K562 (cell line): ENCODE data around the gene GOSR1. TPM values are rescaled to one million over a fixed set of nuclear protein-coding genes. Genes with fewer than 3 reads are reported as not detected.
A peak's percentile ranks its signal among the peaks of the same experiment; 100 is the strongest.

Experiments
- ATAC-seq: fragments of 200-7000 bp; cut with Tn5 transposase; 3 replicates; pipeline ENCODE4 v1.9.1; 2020; ENCODE audit warnings: moderate library complexity
- Bru-seq: library from RNA; stranded (reverse); fragments of 400-500 nt; gene quantifications from one replicate; lab custom pipeline; 2021; lab: Mats Ljungman, UMichigan
- BruChase-seq, 2 experiments: library from RNA; stranded (reverse); fragments of 400-500 nt; gene quantifications; one replicate each; lab custom pipeline; 2021; lab: Mats Ljungman, UMichigan
- BruUV-seq: library from RNA; stranded (reverse); fragments of 400-500 nt; replicated peaks from 2 replicates; lab custom pipeline; 2021; lab: Mats Ljungman, UMichigan
- CTCF ChIA-PET: fragments of 300-600 bp; formaldehyde crosslinking; extraction: SDS; loops from one replicate; lab custom pipeline; 2021; ENCODE audit warnings: low intra/inter-chr PET ratio; lab: Yijun Ruan, JAX
- POLR2A ChIA-PET: fragments of 300-600, 350-650 bp; sonication (Branson Sonifier 250); formaldehyde crosslinking; extraction: SDS; loops from one replicate; lab custom pipeline; 2021; ENCODE audit warnings: antibody characterized with exemption, inconsistent platforms; lab: Yijun Ruan, JAX
- DNase-seq, 4 experiments: peaks; one replicate each; pipeline versions ENCODE4 v3.0.0 to v3.0.0-alpha.2; 2011 to 2018; ENCODE audit warnings: low spot score in 3 of 4, mixed read lengths in 3 of 4; ENCODE audit errors: extremely low read depth in 1 of 4
- FAIRE-seq: peaks from 2 replicates; lab custom pipeline; 2011; peaks lifted over from hg19 to GRCh38; lab: Jason Lieb, UNC
- H2AFZ ChIP-seq: 2 replicates; pipeline ENCODE4 v1.6.0; 2011; ENCODE audit warnings: low read depth, low read length, control low read depth, inconsistent platforms
- H3K27ac ChIP-seq: fragments of 200-600 bp; 3 replicates; pipeline ENCODE4 v1.8.0; 2011; ENCODE audit warnings: low read depth, mild to moderate bottlenecking, control low read depth, inconsistent platforms, low read length, moderate library complexity, mixed read lengths; ENCODE audit errors: extremely low read depth
- H3K27me3 ChIP-seq, 2 experiments: fragments of 300-600 bp in 1 of 2; 2 replicates in 1 of 2; 3 replicates in 1 of 2; pipeline versions ENCODE4 v1.6.0 to v1.8.0; 2011; ENCODE audit warnings: inconsistent platforms in 2 of 2, low read length in 2 of 2, mild to moderate bottlenecking in 1 of 2, mixed read lengths in 1 of 2, moderate library complexity in 1 of 2; ENCODE audit not compliant: control insufficient read depth in 2 of 2, insufficient read depth in 2 of 2
- H3K36me3 ChIP-seq: fragments of 300-600 bp; 3 replicates; pipeline ENCODE4 v1.8.0; 2011; ENCODE audit warnings: mild to moderate bottlenecking, low read length, inconsistent platforms; ENCODE audit not compliant: control insufficient read depth, insufficient read depth
- H3K4me1 ChIP-seq, 2 experiments: fragments of 200-600 bp in 1 of 2; replicated peaks in 1 of 2; 2 replicates in 1 of 2; 3 replicates in 1 of 2; pipeline versions ENCODE4 v1.5.1 to v1.8.0; 2011; ENCODE audit warnings: inconsistent platforms in 2 of 2, low read length in 2 of 2, mild to moderate bottlenecking in 1 of 2, mixed read lengths in 1 of 2, moderate library complexity in 1 of 2; ENCODE audit not compliant: control insufficient read depth in 2 of 2, insufficient read depth in 2 of 2
- H3K4me2 ChIP-seq: 2 replicates; pipeline ENCODE4 v1.6.1; 2011; ENCODE audit warnings: low read length, control low read depth, inconsistent platforms, mixed read lengths; ENCODE audit not compliant: insufficient read depth
- H3K4me3 ChIP-seq: fragments of 200-600 bp; sonication (generic), shearing (Covaris generic); 2 replicates; pipeline ENCODE4 v1.5.1; 2016; ENCODE audit warnings: control low read depth, inconsistent platforms
- H3K79me2 ChIP-seq: fragments of 200-600 bp; 3 replicates; pipeline ENCODE4 v1.8.0; 2011; ENCODE audit warnings: low read length, inconsistent platforms; ENCODE audit not compliant: control insufficient read depth, insufficient read depth
- H3K9ac ChIP-seq, 2 experiments: 2 replicates each; pipeline versions ENCODE4 v1.6.0 to v1.6.1; 2011; ENCODE audit warnings: low read depth in 2 of 2, low read length in 2 of 2, control low read depth in 1 of 2, inconsistent platforms in 1 of 2, mild to moderate bottlenecking in 1 of 2, mixed read lengths in 1 of 2; ENCODE audit not compliant: insufficient read depth in 1 of 2
- H3K9me1 ChIP-seq: one replicate; pipeline ENCODE4 v1.6.0; 2011; ENCODE audit warnings: inconsistent platforms, mild to moderate bottlenecking, low read length, moderate library complexity; ENCODE audit not compliant: control insufficient read depth, insufficient read depth
- H3K9me3 ChIP-seq: replicated peaks from 2 replicates; pipeline ENCODE4 v1.5.1; 2011; ENCODE audit warnings: low read depth, low read length, inconsistent platforms; ENCODE audit not compliant: control insufficient read depth, insufficient read depth
- H4K20me1 ChIP-seq: replicated peaks from 2 replicates; pipeline ENCODE4 v1.6.1; 2011; ENCODE audit warnings: low read length, inconsistent platforms, mixed read lengths; ENCODE audit not compliant: control insufficient read depth, insufficient read depth
- ETV1 ChIP-seq: fragments of 450-650 bp; conservative IDR thresholded peaks from 2 replicates; pipeline ENCODE4 v1.6.1; 2016; ENCODE audit warnings: missing genetic modification characterization, control low read depth, low read depth, missing compliant biosample characterization
- GTF2F1 ChIP-seq: IDR thresholded peaks from 2 replicates; pipeline ENCODE4 v1.6.1; 2011; ENCODE audit warnings: low read depth, low read length, improper control_type of control experiment
- KLF13 ChIP-seq: fragments of 450-650 bp; IDR thresholded peaks from 2 replicates; pipeline ENCODE4 v1.6.1; 2016; ENCODE audit warnings: missing genetic modification characterization, low read depth, mild to moderate bottlenecking, missing compliant biosample characterization, moderate library complexity, borderline replicate concordance
- MAFK ChIP-seq: IDR thresholded peaks from 2 replicates; pipeline ENCODE4 v1.6.1; 2011; ENCODE audit warnings: low read length, improper control_type of control experiment
- NCOA4 ChIP-seq: fragments of 450-650 bp; IDR thresholded peaks from 2 replicates; pipeline ENCODE4 v1.6.1; 2018; ENCODE audit warnings: mild to moderate bottlenecking; ENCODE audit not compliant: partially characterized antibody
- NR3C1 ChIP-seq: sonication (generic); formaldehyde crosslinking; IDR thresholded peaks from 2 replicates; pipeline ENCODE4 v1.8.1; 2022; ENCODE audit warnings: missing genetic modification reagents
- PURB ChIP-seq: sonication (generic); formaldehyde crosslinking; IDR thresholded peaks from 2 replicates; pipeline ENCODE4 v1.9.0; 2021; ENCODE audit warnings: low read depth, mild to moderate bottlenecking, missing genetic modification reagents
- SIRT6 ChIP-seq: IDR thresholded peaks from one replicate; pipeline ENCODE4 v1.6.1; 2012; ENCODE audit warnings: low read depth, mild to moderate bottlenecking, control low read depth, inconsistent platforms, low read length, moderate library complexity
- SMAD1 ChIP-seq: fragments of 150-350 bp; IDR thresholded peaks from 2 replicates; pipeline ENCODE4 v1.6.1; 2014; ENCODE audit warnings: low read length, low read depth; ENCODE audit not compliant: partially characterized antibody
- TAL1 ChIP-seq: fragments of 450-650 bp; IDR thresholded peaks from 2 replicates; pipeline ENCODE4 v1.6.1; 2016; ENCODE audit warnings: mild to moderate bottlenecking
- YBX1 ChIP-seq: fragments of 450-650 bp; IDR thresholded peaks from 2 replicates; pipeline ENCODE4 v1.7.1; 2016; ENCODE audit warnings: mild to moderate bottlenecking
- ZNF175 ChIP-seq: fragments of 200-800 bp; sonication (Bioruptor generic); IDR thresholded peaks from 2 replicates; pipeline ENCODE4 v1.6.1; 2016; ENCODE audit warnings: low read depth, mild to moderate bottlenecking, missing genetic modification characterization, missing compliant biosample characterization
- WGBS: fragments of 100-300 bp; shearing (Covaris generic); methylation state at CpG from one replicate; pipeline ENCODE4 v1.1.6; 2016; ENCODE audit warnings: low coverage, mixed read lengths; ENCODE audit not compliant: insufficient coverage; ENCODE audit errors: missing lambda C conversion rate; 5-methylcytosine and 5-hydroxymethylcytosine counted together
- in situ Hi-C: fragments of 300-500 bp; cut with MboI; formaldehyde crosslinking; loops from 4 replicates; pipeline ENCODE4 v1.15.0; 2018; ENCODE audit warnings: inconsistent platforms, mixed read lengths
- intact Hi-C: fragments of 100-400 bp; cut with micrococcal nuclease; formaldehyde crosslinking; loops from 2 replicates; pipeline ENCODE4 v1.14.2; 2022
- long read RNA-seq, 3 experiments: library from polyadenylated mRNA in 2 of 3; library from RNA in 1 of 3; unstranded in 2 of 3; stranded (forward) in 1 of 3; transcript quantifications; one replicate each; pipeline ENCODE4 v2.0.0, GENCODE V29; 2019 to 2022
- polyA minus RNA-seq, 3 experiments: library from RNA; depleted of rRNA, polyadenylated mRNA; stranded (reverse); fragments of >200 nt; gene quantifications; 2 replicates each; pipeline ENCODE4 v1.2.3, GENCODE V29; 2011
- polyA plus RNA-seq, 8 experiments: library from polyadenylated mRNA; depleted of rRNA in 4 of 8; stranded (reverse) in 5 of 8; unstranded in 3 of 8; fragments of >200 nt; fragmentation: Nextera tagmentation in 2 of 8; fragmentation: Illumina TruSeq in 1 of 8; extraction: Ambion mirVana in 2 of 8; extraction: Trizol in 1 of 8; gene quantifications; 2 replicates each; pipeline versions ENCODE4 v1.2.1 to v1.2.3, GENCODE V29; 2011 to 2014; ENCODE audit warnings: inconsistent platforms in 1 of 8, missing spikeins in 1 of 8
- total RNA-seq, 7 experiments: library from RNA; depleted of rRNA in 6 of 7; stranded (reverse); fragments of >200 nt in 6 of 7; fragmentation: Illumina TruSeq in 2 of 7; extraction: Trizol in 2 of 7; gene quantifications; 2 replicates each; pipeline versions ENCODE4 v1.2.1 to v1.2.3, GENCODE V29; 2011 to 2021; ENCODE audit warnings: low replicate concordance in 1 of 7
- TF ChIP-seq, protein P1 (sequence below): sonication (generic); formaldehyde crosslinking; IDR thresholded peaks from 2 replicates; pipeline ENCODE4 v1.8.0; 2022; ENCODE audit warnings: mild to moderate bottlenecking, low read depth, missing genetic modification reagents

GOSR1 gene
- 54.3 and 118 TPM in 2 replicates for total RNA-seq (2011; cell fraction: chromatin; rRNA removed; ENCODE audit: low replicate concordance)
- 28.7 and 30.8 TPM in 2 replicates for total RNA-seq (2011; cell fraction: nucleolus; rRNA removed)
- total RNA-seq (2011; cell fraction: nucleoplasm; rRNA removed), result 58.6 and 90.8 TPM in 2 replicates
- total RNA-seq (2014; rRNA removed) (17.6 and 20.7 TPM in 2 replicates), total RNA-seq (2014; rRNA removed; fragmentation: Illumina TruSeq; extraction: Trizol) (33.3 and 36.5 TPM in 2 replicates), total RNA-seq (2015; rRNA removed; fragmentation: Illumina TruSeq; extraction: Trizol) (31.6 and 31.9 TPM in 2 replicates), total RNA-seq (2021) (33.3 and 35.7 TPM in 2 replicates), polyA plus RNA-seq (2011; rRNA removed) (14.0 and 26.5 TPM in 2 replicates), polyA plus RNA-seq (2014; fragmentation: Illumina TruSeq; extraction: Trizol) (38.2 and 38.5 TPM in 2 replicates), polyA plus RNA-seq (2014; fragmentation: Nextera tagmentation; extraction: Ambion mirVana) (10 to 100 TPM; 56.7 to 95.5 TPM), polyA plus RNA-seq (2014; rRNA removed) (19.9 TPM in 2 replicates), polyA minus RNA-seq (2011; rRNA and poly(A)+ RNA removed) (48.8 and 72.3 TPM in 2 replicates), Bru-seq, nascent RNA (percentile 84 among the genes with signal in this experiment), BruChase-seq, experiment 1, labeled RNA remaining after a 2-hour chase (percentile 91 among the genes with signal in this experiment), BruChase-seq, experiment 2, labeled RNA remaining after a 6-hour chase (percentile 88 among the genes with signal in this experiment)
- 7.7 and 9.3 TPM in 2 replicates for polyA plus RNA-seq (2011; cell fraction: cytosol; rRNA removed)
- 14.5 and 16.8 TPM in 2 replicates for polyA plus RNA-seq (2011; cell fraction: nucleus; rRNA removed)
- polyA plus RNA-seq (2012), result 23.5 and 36.6 TPM in 2 replicates
- 6.5 and 15.8 TPM in 2 replicates for polyA minus RNA-seq (2011; cell fraction: cytosol; rRNA and poly(A)+ RNA removed)
- 24.0 and 31.7 TPM in 2 replicates for polyA minus RNA-seq (2011; cell fraction: nucleus; rRNA and poly(A)+ RNA removed)
- long read RNA-seq, experiment 1, full-length matches to known transcripts, result 37 of 189 reads
- long read RNA-seq, experiment 1, partial matches to known transcripts, result 134 of 189 reads
- long read RNA-seq, experiment 1, other reads (novel, unspliced or antisense), result 18 of 189 reads
- long read RNA-seq, experiment 2, full-length matches to known transcripts, result 13 of 50 reads
- long read RNA-seq, experiment 2, partial matches to known transcripts, result 2 of 50 reads
- long read RNA-seq, experiment 2, other reads (novel, unspliced or antisense), result 35 of 50 reads
- long read RNA-seq, experiment 3, full-length matches to known transcripts, result 15 of 26 reads
- long read RNA-seq, experiment 3, partial matches to known transcripts, result 2 of 26 reads
- long read RNA-seq, experiment 3, other reads (novel, unspliced or antisense), result 9 of 26 reads

DNA sequence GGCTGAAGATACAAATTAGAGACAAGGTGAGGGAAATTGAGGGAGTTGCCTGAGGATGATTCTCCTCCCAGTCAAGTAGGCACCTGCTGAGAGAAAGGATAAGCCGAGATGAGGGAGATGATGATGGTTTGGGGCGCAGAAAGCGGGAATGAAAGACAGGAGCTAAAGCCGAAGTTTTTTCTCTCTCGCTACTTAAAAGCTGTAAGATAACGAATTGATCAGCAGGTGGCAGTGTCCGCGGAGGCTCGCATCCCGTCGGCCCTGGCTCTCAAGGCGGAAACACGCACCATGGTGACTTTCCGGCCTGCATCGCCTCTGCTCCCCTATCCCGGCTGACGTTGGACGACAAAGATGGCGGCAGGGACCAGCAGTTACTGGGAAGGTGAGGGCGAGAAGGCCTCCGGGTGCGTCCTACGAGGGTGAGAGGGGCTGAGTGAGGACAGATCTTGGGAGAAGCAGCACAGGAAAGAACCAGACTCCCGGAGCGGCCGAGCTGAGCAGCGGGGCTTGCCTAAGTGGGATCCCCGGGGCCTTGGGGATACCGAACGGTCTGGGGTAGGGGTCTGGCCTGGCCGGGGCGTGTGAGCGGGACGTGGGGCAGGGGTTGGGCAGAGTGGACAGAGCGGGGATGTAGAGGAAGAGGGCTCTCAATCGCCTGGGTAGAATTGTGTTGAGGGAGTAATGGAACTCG is at the start of gene GOSR1:
Gene GOSR1 (plus strand): TSS at position 326 of the 691 bp plus-strand sequence. CDS start 26 bp downstream, at position 352.
- peak; percentile 86 to 97 (median 88) for DNase-seq
- intact Hi-C loops, result loop anchor here (5.0 kb wide), 1 partner anchor 135 kb away; no protein-coding TSS in a partner anchor
- H3K27me3 ChIP-seq, result no peaks in the 10 kb centered on the region
- FAIRE-seq, result peak; percentile 96
- in situ Hi-C loops, result no loop called here
- under 1% methylated on average over 35 of the region's 37 CpGs for WGBS
- peak within 1 kb of the TSS; percentile 93 for H3K4me2 ChIP-seq
- no TSS peak for BruUV-seq
- H4K20me1 ChIP-seq, result no peaks in the 10 kb centered on the region
- ATAC-seq, result peak; percentile 99
- peaks cover 30% of the 10 kb centered on the region for H3K36me3 ChIP-seq
- peak within 1 kb of the TSS; percentile 91 for H3K4me3 ChIP-seq
- ChIA-PET POLR2A (interaction anchor here (0.7 to 1.4 kb wide), 11 partner anchors 9 to 274 kb away, joined by 3 to 8 read pairs (median 3); no protein-coding TSS in a partner anchor), CTCF (interaction anchor here (1.6 kb wide), 1 partner anchor 141 kb away, joined by 5 read pairs; no protein-coding TSS in a partner anchor)
- peaks cover 26% of the 10 kb centered on the region for H3K79me2 ChIP-seq
- H3K9me3 ChIP-seq, result no peaks in the 10 kb centered on the region
- peak within 1 kb of the TSS; percentile 98 for H2AFZ ChIP-seq
- H3K27ac ChIP-seq, result peak within 1 kb of the TSS; percentile 92
- no peaks in the 10 kb centered on the region for H3K9me1 ChIP-seq
- peak within 1 kb of the TSS; percentile 98 for H3K9ac ChIP-seq
- H3K4me1 ChIP-seq, result peaks cover 0 to 15% of the 10 kb centered on the region in 2 experiments; a peak in 3 of 5 replicates
- no peak for TF ChIP-seq NR3C1 (CRISPR knock-in tag)
- no peak for TF ChIP-seq KLF13
- no peak for TF ChIP-seq NCOA4
- TF ChIP-seq, protein P1, sequence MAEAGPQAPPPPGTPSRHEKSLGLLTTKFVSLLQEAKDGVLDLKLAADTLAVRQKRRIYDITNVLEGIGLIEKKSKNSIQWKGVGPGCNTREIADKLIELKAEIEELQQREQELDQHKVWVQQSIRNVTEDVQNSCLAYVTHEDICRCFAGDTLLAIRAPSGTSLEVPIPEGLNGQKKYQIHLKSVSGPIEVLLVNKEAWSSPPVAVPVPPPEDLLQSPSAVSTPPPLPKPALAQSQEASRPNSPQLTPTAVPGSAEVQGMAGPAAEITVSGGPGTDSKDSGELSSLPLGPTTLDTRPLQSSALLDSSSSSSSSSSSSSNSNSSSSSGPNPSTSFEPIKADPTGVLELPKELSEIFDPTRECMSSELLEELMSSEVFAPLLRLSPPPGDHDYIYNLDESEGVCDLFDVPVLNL (CRISPR knock-in tag), result no peak
- TF ChIP-seq MAFK, result no peak
- no peak for TF ChIP-seq YBX1
- TF ChIP-seq GTF2F1, result no peak; the same call in 1 of the 2 replicates
- TF ChIP-seq PURB, result no peak
- no peak; the same call in 1 of the 2 replicates for TF ChIP-seq TAL1
- TF ChIP-seq SMAD1, result peak; percentile 75
- TF ChIP-seq ETV1 (tag), result peak; percentile 77
- TF ChIP-seq ZNF175, result 0 out of 2 replicates have a peak, but pooled peaks have one; percentile 37
- TF ChIP-seq SIRT6, result no peak
